ENCODE results near the gene SHPK.

The SHPK gene

DNA sequence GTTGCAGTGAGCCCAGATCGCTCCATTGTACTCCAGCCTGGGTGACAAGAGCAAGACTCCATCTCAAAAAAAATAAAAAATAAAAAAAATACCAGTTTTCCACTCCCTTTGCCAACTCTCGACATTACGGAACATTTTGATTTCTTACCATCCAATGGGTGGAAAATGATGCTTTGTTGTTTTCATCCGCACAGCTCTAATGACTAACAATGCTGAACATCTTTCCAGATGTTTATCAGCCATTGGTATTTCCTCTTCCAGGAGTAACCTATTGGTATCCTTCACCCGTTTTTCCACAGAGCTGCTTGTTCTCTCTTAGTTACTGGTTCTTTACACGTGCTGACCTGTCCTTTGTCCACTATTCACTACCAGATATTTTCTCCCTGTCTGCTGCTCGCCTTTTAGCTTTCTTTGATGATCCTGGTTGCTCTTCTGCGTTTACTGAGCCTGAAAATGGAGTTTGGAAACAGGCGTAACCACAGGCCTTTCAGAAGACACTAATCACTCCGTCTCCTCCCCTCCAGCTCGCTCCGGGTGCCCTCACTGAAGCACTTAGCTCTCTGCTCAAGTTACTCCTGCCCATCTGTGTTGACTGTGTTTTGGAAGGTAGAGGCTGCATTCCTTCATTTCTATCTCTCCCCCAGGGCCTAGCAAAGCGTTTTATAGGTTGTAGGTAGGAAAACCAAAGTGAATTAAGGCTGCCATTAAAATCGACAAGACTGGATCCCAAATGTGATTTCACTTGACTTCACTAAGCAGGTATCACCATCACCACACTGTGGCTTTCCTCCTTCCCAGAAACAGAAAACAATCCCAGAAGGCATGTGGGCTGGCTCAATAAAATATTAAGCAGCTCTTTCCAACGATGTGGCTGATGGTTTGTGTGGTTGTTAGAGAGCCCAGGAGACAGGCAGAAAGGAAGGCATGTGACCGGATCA lies 8.9 kb downstream of the SHPK start:
- DNase-seq: no peak

DNA sequence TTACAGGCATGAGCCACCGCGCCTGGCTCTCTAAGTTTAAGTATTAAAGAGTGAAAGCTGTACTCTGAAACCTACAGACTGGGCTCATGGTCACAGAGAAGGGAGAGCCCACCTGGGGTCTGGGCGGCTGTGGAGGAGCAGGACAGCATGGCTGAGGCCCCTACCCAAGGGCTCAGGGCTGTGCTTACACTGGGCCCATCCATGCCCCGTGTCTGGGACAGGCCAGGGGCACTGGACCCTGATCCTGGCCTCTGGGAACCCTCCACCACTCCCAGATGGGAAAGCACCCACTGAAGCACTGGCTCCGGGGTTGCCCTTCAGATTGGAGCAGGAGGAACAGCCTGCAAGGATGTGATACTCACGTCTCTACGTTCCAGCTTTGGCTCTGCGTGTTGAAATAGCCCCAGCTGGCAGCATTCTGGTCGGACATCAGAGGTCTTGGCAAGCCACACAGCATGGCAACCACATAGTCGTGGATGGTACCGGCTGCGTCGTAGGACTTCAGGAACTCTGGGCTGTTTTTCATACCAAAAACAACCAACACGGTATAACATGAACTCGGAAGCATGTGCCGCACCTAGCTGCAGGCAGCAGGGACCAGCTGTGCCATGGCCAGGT lies 13.0 kb downstream of the SHPK start:
- DNase-seq: no peak

DNA sequence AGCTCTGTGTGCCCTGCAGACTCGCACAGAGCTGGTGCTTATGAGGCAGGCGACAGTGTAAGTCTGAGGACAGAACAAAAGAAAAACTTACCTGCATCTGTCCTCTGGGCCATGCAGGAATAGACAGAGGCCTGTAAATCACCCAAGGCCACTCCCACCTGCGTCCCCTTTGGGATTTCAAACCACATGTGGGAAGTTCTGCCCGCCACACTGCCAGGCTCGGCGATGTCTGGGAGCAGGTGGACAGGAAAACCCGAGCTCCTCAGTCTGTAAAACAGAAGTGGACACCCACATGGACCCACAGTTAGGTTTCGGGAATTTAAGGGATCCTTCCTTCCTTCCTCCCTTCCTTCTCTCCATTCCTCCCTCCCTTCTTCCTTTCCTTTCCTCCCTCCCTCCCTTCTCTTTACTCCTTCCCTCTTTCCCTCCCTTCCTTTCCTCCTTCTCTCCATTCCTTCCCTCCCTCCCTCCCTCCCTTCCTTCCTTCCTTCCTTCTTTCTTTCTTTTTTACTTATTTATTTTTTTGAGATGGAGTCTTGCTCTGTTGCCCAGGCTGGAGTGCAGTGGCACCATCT lies 14.8 kb downstream of the SHPK start:
- DNase-seq: no peak

DNA sequence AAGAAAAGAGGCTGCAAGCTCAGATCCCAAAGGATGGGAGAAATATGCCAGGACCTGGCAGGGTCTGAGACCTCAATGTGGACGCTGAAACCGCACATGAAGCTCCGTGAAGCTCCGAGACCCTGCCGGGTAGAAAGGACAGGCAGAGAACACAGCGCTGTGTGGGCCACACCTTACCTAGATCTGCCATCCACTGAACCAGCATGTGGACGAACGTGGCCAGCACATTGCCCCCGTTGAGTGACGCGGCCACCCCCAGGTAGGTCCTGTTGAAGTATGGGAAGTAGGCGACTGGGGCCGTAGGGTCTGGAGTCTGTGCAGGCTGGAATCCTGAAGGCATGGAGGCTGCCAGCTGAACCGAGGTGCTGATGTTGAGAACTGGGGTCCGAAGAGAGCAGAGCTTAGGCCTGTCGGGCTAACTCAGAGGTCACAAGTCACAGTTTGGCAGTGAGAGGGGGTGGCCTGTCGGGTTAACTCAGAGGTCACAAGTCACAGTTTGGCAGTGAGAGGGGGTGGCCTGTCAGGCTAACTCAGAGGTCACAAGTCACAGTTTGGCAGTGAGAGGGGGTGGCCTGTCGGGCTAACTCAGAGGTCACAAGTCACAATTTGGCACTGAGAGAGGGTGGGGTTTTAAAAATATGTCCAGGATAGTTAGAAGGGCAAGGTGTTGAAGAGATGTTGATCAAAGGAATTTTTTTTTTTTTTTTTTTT lies 20.7 kb downstream of the SHPK start:
- no peak for DNase-seq

DNA sequence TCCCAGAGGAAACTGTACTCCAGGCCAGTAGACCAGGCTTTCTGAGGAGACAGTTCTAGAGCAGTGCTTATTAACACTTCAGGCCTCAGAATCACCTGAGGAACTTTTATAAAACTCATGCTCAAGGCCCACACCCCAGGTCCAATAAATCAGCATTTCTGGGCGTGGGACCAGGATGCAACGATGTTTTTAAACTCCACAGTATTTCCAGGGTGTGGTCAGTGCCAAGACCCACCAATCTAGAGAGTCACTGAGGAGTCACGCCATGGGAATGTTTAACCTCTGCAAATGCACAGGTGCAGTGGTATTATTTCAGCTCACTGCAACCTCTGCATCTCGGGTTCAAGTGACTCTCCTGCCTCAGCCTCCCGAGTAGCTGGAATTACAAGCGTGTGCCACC lies 22.9 kb downstream of the SHPK start:
- DNase-seq: no peak

DNA sequence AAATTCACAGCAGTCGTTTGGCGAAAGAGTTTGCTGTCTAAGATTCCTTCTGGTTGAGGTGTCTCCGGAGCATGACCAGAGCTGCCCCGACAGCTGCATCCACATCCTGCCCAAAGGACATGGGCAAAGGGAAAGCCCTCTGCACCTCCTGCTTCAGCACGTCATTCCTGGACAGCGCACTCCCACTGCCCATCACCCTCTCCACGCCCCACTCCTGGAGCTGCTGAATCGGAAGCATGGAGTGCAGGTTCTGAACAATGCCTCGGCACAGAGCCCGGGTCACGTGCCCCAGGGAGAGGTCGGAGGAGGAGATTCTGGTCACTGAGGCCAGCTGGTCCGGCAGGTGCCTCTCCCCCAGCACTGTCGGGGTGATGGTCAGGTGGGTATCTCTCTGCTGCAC lies 25.5 kb downstream of the SHPK start:
- no peak for DNase-seq

DNA sequence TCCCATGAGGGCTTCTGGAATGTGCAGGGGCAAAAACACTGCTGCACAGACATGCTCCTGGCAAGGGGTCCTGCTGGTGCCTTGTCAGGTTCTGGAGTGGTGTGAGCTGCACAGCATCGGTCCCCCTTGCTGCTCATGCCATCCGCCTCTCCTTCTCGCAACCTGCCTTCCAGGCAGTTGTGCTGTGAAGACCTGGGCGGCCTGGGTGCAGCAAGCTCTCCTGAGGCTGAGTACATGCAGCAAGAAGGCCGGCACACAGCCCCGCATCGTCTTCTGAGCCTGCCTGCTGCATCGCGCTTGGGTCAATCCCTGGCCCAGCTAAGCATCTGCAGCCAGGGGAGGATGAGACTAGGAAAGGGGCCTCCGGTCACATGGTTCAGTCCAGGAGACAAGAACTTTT lies 26.4 kb downstream of the SHPK start:
- no peak for DNase-seq

DNA sequence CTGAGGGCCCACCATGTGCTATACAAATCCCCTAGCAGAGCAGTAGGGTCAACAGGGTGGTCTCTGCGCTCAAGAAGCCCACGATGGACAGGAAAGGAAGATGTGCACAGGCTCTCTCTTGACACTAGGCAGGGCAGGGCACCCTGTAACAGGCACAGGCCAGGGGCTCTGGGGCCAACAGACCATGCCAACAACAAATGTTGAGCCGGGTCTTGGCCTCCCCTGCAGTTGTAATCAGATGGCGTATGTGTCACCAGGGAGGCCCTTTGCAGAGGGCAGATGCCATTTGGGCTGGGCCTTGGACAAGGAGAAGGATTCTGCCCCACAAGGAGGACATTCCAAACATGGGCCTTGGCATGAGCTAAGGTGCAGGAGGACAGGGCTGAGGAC lies 32.2 kb downstream of the SHPK start:
- no peak for DNase-seq

DNA sequence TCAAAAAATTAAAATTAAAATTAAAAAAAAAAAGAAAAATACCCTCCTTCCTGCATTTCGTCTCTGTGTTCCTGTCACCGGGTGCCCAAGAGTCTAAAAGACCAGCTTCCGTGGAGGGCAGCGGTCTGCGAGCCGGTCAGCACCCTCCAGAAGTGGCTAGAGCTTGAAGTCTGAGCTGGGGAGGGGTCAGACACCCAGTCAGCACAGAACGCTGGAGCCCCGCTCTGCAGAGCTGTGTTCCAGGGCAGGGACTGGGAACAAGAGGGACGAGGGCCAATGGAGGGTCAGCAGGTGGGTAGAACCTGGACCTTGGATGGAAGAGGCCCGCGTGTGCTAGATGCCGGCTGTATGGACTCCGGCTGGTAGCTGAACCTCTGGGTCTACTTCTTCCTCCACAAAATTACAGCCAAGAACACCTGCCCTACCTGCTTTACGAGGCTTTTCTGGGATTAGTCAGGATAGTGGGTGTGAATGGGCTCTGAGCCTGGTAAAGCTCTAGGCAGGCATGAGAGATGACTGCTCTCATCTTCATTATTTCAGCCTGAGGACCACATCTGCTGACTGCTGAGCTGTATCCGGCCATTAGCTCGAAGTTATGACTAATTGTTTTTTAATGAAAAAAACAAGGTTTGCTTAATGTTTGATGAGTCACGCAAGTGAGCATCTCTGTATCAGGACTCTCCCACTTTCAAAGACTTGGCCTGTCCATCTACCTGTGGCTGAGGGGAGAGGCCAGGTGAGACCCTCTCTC lies 32.8 kb downstream of the SHPK start:
- DNase-seq: no peak

DNA sequence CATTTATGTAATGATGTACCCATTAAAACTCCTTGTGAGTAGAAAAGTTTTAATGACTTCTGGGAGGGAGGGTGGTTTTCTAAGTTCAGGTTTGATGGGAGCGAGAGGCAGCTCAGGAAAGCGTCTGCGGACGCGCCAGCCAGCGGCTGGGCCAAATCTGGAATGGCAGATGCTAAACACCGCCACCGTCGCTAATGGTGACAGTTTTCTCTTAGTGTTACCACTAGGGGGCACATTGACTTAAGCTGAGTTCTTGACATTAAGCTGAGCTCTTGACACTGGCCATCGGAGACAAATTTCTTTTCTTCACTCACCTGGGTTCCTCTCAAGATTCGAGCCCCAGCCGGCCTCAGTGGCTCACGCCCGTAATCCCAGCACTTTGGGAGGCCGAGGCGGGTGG lies 33.6 kb downstream of the SHPK start:
- DNase-seq: no peak

DNA sequence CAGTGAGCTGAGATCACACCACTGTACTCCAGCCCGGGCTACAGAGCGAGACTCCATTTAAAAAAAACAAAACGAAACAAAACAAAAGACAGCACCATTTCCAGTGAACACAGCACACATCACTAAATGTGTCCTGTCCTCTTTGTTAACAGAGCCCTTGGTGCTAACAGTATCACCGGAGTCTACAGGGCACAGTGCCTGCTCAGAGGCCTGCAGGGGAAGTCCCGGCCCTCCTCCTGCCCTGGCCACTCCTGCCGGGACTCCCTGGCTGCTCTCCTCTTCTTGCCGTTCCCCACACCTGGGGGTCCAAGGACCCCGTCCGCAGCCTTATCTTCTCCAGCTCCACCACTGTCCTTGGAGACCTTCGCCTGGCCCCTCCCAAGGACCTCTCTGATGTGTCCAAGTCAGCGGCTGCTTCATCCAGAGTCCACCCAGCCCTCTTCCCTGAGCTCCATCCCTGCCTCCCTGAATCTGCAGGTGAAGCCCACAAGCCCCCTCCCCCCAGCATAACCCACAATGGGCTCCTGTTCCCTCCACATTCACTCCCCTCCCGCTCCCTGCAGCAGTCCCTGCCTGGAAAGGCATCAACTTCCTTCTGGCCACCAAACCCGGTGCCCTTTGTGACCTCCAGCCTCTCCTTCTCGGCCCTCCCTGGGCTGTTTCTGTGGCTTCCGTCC lies 35.4 kb downstream of the SHPK start:
- DNase-seq: no peak

DNA sequence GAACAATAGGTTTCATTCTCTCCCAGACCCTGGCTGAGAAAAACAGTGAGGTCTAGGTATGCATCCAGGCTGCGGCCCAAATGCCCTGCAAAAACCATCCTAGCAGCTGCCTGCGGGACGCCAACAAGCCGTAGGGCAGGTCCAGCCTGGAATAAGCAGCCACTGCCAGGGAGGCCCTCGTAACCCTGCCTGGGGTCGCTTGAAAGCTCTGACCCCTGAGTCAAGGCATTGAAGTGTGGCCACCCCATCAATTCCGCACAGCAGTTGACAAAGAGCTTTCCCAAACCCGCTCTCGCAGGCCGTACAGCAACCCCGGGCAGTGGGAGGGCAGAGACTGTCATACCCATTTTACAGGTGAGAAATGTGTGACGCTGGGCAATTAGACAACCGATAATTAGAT lies 38.0 kb downstream of the SHPK start:
- no peak for DNase-seq

DNA sequence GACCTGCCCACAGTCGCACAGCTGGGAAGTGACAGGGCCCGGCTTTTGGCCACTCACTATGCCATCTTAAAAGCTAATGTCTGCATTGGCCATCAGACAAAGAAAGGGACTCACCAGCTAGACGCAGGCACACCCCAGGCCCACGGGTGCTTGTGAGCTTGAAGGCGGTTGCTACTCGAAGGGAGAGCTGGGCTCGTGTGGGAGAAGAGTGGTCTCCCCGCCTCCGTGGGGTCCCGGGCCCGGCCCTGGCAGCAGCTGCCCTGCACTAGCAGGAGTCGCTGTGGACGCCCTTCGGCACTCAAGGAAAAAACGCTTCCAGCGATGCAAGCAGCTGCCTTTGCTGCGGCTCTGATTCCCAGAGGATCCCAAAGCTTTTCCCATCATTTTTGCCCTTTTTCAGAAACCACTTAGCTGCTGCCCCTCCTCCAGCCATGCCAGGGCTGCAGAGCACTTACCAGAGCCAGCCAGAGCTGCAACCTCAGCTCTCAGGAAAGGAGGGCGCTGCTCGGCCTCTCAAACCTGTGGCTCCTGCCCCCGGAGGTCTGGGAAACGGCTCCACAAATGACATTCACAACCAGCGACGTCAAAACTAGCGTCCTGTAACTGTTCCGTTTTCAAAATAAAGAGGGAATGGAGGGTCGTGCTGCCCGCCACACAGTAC lies 39.1 kb downstream of the SHPK start:
- no peak for DNase-seq

DNA sequence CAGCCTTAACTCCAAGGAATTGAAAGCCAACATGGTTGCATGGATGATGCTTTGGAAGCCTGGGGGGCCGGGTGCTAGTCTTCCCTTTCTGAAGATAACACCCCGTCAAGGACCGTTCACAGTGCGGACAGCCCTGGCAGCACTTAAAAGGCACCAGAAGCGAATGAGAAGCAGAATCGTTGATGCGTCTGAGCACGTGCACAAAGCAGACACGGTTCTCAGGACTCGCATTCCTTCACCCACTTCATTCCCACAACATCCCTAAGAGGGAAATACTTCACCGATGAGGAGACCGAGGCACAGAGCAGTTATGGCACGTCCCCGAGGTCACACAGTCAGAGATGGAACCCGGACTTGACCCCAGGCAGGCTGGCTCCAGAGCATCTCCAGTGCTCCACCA lies 41.1 kb downstream of the SHPK start:
- no peak for DNase-seq

DNA sequence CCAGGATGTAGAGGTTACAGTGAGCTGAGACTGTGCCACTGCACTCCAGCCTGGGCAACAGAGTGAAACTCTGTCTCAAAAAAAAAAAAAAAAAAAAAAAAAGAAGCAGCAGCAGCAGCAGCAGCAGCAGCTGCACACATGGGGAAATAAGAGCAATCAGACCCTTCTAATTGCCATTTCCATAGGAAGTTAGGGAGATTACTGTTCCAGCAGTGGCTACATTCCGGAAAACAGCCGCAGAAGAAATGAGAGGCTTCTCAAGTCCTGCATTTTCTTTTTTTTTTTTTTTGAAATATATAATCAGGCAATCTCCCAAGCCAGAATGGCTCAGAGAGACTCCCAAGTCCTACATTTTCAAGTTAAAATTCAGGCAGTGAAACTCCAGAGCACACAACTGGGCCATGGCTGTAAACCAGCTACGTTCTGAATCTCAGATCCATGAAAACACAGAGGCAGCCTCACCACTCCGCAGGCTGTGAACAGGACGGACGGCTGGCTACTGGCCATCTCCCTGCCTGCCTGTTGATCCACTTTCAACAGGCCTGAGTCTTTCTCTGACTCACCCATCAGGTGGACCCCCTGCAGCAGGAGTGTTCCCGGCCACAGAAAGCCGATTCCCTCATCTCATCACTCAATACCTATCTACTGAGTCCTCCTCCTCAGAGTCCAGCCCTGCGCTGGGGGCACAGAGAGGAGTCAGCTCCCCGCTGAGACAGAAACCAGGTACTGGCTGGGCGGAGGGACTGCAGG lies 41.8 kb downstream of the SHPK start:
- DNase-seq: no peak

DNA sequence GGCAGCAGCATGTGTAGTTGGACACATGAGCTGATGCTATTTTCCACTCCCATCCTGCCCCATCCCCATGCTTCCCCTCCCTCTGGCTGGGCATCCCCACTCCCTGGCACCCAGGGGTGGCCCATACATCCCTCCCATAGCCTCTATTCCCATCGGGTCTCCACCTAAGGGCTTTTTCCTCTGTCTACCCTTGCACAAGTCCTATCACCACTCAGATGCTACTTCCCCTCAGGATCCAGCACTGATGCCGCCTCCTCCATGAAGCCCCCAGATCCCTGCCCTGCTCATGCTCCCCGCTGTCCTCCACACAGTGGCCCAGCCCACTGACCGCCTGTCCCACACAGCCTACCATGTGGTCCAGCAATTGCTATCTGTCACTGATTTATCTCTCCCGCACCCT lies 42.7 kb downstream of the SHPK start:
- DNase-seq: no peak

DNA sequence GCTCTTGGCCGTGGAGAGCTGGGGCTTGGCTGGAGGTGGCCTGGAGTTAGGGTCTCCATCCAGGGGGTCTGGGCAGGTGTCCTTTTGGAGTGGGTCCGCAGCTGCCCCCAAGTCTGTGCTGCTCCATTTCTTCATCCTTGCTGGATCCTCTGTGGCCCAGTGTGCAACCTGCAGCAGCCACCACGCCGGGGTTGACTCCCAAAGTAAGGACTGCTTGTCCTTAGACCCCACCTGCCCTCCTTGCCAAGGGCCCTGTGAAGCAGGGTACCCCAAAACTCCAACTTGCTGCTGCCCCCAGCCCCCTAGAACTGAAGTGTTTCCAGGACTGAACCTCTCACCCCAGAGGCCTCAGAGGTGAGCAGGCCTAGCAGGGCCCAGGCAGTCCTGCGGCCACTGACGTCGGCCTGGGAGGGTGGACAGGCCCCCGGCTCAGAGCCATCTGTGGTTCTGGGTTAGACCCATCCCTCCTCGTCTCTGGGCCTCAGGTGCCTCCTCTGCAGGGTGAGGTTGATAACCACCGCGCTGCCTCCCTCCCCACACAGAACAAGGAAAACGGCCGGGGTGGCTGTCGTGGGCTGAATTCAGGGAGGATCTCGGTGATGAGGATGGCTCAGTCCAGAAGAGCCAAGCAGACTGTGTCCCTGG lies 43.7 kb downstream of the SHPK start:
- no peak for DNase-seq

DNA sequence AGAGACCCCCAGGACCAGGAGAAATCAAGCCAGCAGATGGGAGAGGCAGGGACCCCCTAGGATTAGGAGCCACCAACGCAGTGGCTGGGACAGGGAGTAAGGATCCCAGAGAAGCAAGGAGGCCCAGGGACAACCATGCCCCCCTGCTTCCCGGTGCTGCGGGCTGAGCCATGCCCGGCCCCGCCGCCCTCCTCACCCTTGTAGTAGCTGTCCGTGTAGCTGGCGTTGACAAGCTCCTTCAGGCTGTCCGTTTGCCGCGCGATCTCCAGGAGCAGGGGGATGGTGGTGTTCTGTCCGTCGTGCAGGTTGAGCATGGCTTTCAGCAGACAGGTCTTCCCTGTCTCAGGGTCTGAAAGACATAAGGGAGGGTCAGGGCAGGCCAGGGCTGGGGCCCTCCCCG lies 45.3 kb downstream of the SHPK start:
- DNase-seq: no peak

DNA sequence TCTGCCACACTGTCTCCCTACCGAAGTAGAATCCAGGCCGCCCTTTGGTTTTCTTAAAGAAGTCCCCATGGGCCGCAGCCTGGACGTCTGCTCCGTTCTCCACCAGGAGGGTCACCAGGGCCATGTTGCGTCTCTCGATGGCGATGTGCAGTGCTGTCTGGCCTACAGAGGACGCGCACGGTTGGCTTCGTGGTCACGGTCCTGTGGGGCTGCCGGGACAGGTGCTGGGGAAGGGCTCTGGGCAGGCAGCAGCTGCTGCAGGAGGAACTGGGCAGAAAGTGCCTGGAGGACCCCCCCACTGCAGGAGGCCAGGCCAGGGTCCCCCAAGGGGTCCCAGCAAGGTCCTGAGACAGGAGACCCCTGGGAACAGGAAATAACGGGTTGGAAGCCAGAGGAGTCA lies 45.8 kb downstream of the SHPK start:
- no peak for DNase-seq

DNA sequence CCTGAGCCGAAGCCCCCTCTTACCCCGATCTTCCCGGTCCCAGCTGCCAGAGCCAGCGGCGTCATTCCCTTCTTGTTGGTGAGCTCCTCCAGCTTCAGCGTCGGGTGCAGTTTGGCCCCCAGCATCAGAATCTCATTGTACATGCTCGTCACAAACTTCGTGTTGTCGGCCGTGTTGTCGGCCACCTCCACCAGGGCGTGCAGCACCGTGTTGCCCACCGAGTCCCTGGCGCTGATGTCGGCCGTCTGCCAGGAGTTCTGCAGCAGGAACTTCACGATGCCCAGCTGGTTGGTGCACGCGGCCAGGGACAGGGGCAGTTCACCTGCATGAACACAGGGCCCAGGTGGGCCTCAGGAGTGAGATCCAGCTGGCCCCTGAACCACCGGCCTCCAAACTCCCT lies 46.3 kb downstream of the SHPK start:
- no peak for DNase-seq
